GM18951 (cell line): ENCODE results near the gene STK32B.
"Not testable (repeated sequence)": the region's sequence is repeated elsewhere in the genome, so short reads cannot be mapped to it uniquely, and the experiment has no call there.

Experiments used
- POLR2A ChIP-seq: IDR thresholded peaks from 4 replicates; pipeline ENCODE4 v1.6.1; 2011; ENCODE audit warnings: mild to moderate bottlenecking; ENCODE audit not compliant: insufficient read length, insufficient read depth; ENCODE audit errors: extremely low read depth
- in situ Hi-C: fragments of 300-500 bp; cut with MboI; formaldehyde crosslinking; loops from one replicate; pipeline ENCODE4 v1.12.0; 2022; ENCODE audit warnings: low sequenced_read_pairs, mixed read lengths, inconsistent platforms; ENCODE audit not compliant: unreplicated experiment

The STK32B gene

DNA sequence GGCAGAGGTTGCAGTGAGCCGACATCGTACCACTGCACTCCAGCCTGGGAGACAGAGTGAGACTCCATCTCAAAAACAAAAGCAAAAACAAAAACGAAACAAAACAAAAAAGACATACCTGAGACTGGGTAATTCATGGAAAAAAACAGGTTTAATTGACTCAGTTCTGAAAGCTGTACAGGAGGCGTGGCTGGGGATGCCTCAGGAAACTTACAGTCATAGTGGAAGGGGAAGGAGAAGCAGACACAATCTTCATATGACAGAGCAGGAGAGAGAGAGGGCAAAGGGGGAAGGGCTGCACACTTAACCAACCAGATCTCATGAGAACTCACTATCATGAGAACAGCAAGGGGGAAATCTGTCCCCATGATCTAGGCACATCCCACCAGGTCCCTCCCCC, 229.5 kb downstream of the STK32B start:
- no peak for TF ChIP-seq POLR2A
- in situ Hi-C loops = no loop called here

DNA sequence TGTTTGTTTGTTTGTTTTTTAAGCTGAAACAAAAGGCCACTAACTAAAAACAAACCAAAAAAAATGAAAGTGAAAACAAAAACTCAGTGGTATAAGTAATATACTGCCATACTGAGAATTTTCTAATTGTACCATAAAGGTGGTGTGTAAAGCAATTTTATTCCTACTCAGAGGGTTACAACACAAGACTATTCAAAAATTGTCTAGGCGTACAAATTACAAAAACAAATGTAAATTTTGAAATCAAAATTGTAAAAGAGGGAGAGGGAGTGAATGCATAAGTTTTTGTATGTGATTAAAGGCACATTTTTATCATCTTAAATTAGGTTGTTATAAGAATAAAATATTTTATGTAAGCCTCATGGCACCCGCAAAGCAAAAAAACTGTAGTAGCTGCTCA, 232.6 kb downstream of the STK32B start:
- in situ Hi-C loops = no loop called here
- no peak for TF ChIP-seq POLR2A

- in situ Hi-C loops = no loop called here
- TF ChIP-seq POLR2A = no peak
Measured at GRCh38 chr4:5284517-5284916, 233.2 kb downstream of the STK32B start.

GRCh38 chr4:5292101-5292500, 240.8 kb downstream of the STK32B start:
- in situ Hi-C loops = no loop called here
- TF ChIP-seq POLR2A = no peak

- in situ Hi-C loops = not testable (repeated sequence)
Measured at GRCh38 chr4:5298000-5298787, 246.9 kb downstream of the STK32B start.

GRCh38 chr4:5300283-5300682, 249.0 kb downstream of the STK32B start:
- in situ Hi-C loops = no loop called here
- no peak for TF ChIP-seq POLR2A

GRCh38 chr4:5307928-5308327, 256.6 kb downstream of the STK32B start:
- in situ Hi-C loops = no loop called here

DNA sequence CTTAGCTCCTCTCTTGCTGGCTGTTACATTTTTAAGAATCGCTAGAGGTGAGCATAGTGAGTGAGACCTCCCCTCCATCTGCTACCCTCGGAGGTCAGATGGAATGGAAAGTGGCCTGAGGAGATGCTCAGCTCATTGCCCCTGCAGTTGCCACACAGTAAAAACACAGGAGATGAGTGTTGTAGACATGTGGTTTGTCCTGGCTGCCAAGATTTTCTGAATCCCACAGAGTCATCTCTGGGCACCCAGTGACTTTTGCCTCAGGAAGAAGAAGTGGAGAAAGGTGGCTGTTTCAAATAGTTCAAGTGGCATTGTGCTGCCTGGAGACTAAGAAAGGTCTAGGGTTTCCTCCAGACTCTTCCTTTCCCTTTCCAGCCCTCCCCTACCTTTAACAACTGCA, 271.0 kb downstream of the STK32B start:
- TF ChIP-seq POLR2A = no peak
- in situ Hi-C loops = no loop called here

More at GRCh38 chr4:5307928-5308327, 256.6 kb downstream of the STK32B start:
- no peak for TF ChIP-seq POLR2A

GRCh38 chr4:5330339-5330989, 279.2 kb downstream of the STK32B start:
- in situ Hi-C loops = no loop called here
- no peak for TF ChIP-seq POLR2A

DNA sequence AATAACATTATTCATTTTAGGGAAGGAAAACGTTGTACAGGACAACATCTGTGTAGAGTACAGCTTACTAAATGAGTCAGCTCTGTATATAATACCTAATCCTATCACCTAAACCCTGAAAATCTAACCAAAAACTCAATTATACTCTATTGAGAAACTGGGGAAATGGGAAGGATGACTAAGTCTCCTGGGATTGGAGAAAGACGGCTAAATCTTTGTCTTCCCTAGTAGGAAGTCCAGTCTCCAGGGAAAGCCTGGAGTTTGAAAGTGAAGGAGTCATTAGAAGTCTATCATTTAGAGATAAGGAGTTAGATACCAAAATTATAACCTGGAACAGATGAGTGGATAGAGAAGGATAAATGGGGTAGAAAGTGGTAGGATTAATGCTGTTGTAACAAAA, 286.5 kb downstream of the STK32B start:
- no peak for TF ChIP-seq POLR2A
- in situ Hi-C loops = no loop called here

DNA sequence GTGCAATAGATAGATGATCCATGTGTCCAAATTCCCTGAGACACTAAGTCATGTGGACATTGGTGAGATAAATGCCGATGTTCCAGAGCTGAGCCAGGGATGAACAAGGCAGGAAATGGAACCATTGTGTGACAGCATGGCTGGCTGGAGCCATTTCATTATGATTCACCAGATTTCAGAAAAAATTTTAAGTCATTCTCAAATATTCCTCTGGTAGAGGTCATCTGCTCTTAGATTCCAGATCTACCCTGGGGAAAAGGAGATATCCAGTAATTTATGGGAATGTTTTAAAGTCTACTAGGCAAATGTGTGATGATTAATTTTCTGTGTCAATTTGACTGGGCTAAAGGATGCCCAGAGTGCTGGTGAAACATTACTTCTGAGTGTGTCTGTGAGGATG, 287.3 kb downstream of the STK32B start:
- in situ Hi-C loops = no loop called here
- TF ChIP-seq POLR2A = no peak

GRCh38 chr4:5340991-5341451, 289.7 kb downstream of the STK32B start:
- in situ Hi-C loops = no loop called here
- TF ChIP-seq POLR2A = no peak

GRCh38 chr4:5341526-5341925, 290.2 kb downstream of the STK32B start:
- in situ Hi-C loops = no loop called here

DNA sequence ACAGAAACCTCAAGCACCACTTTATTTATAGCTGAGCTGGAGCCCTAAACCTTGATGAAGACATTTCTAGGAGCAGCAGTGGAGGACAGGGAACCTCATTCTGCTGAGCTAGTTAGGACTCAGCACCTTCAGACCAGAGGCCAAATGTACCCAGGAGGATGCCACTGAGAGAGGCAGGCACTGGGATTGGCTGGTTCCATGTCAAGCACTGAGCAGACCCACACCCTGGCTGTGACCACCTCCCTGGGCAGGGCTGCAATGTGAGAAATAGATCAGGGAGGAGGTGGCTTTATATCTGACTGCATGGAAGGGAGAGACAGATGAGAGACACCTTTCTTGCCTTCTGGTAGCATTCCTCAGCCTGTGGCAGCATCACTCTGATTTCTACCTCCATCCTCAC, 304.6 kb downstream of the STK32B start:
- in situ Hi-C loops = no loop called here
- no peak for TF ChIP-seq POLR2A

More at GRCh38 chr4:5341526-5341925, 290.2 kb downstream of the STK32B start:
- TF ChIP-seq POLR2A = no peak
